ENCODE data around the gene ENTREP3.
A peak's percentile ranks its signal among the peaks of the same experiment; 100 is the strongest.
"Not testable (repeated sequence)": the region's sequence is repeated elsewhere in the genome, so short reads cannot be mapped to it uniquely, and the experiment has no call there.

ENTREP3 gene

DNA sequence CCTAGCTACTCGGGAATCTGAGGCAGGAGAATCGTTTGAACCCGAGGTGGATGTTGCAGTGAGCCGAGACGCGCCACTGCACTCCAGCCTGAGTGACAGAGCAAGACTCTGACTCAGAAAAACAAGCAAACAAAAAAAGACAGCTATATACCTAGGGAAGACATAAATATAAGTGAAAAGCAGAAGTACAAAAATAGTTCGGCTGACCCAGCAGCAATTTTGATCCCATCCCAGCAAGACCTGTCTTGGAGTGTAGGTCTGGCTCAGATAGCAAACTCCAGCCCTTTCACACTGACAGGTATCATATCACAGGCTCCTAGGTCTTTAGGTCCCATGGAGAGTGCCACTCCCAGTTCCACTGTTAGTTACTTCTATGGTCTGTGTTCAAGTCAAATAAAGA, 32.2 kb downstream of the ENTREP3 start:
- DNase-seq (ENCODE audit: low spot score): no peak

DNA sequence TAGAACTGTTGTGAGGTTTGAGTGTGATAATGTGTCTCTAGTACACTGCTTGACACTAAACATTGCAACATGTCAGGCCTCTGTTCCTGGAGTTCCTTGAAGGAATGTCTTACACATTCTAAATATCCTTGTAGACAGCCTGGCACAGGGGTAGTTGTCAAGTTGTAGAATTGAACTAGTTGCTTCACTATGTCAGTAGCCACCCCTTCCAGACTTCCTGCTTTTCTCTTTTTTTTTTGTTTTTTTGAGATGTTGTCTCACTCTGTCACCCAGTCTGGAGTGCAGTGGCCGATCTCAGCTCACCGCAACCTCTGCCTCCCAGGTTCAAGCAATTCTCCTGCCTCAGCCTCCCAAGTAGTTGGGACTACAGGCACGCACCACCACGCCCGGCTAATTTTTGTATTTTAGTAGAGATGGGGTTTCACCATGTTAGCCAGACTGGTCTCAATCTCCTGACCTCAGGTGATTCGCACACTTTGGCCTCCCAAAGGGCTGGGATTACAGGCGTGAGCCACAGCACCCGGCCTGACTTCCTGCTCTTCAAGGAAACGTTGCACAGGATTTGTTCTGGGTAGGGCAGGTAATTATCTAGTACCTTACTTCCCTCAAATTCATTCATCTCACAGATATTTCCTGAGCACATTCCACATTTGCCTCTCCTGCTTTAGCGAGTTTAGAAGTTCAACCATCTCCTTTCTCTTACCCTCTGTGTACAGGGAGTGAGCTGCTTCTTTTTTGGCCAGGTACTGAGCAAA, 34.9 kb downstream of the ENTREP3 start:
- peak; percentile 56 for DNase-seq (ENCODE audit: low spot score)

DNA sequence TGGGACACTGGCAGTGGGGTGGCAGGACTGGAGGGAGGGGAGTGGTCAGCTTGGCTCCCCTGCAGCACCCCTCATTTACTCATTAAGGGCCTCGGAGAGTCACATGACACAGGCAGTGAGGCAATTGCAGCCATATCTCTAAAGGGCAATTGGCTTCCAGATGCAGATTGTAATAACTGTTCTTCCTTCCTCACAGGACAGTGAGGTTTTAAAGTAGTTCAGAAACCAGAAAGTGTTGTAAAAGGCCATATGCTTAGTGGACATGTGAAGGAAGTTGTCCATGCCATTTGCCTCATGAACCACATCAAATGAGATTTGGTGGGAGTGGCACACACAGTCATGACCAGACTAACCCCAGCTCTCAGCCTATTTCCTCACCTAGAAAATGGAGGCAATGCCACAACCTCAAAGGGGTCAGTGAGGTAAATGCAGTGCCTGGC, 35.7 kb downstream of the ENTREP3 start:
- no peak for DNase-seq (ENCODE audit: low spot score)

DNA sequence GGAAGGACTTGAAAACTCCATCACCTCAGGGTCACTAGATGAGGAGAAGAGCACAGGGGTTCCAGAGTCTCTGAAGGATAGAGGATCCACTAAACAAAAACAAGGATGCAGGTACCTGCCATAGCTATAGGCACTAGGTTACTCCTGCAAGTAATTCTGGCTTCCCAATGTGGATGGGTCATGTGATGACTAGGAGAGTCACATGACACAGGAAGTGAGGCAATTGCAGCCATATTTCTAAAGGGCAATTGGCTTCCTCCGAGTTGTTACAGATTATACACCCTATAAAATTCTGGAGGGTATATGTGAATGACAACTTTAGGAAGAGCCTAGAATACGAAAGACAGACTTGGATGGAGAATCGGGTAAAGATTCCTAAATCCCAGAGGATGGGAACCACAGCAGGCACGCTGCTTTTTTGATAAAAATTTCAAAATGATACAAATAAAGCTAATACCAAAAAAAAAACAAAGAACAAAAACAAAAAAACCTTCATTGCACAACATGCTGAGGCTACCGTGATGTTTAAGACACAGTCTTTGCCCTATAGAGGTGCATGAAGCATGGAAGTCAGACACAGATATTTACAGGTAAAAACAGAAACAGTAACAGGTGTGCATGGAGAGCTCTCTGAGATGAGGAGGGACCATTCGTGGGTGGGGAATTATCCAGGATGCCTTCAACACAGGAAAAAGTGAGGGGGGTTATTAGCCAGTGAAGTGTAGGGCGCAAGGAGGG, 36.3 kb downstream of the ENTREP3 start:
- DNase-seq (ENCODE audit: low spot score): peak; percentile 49

DNA sequence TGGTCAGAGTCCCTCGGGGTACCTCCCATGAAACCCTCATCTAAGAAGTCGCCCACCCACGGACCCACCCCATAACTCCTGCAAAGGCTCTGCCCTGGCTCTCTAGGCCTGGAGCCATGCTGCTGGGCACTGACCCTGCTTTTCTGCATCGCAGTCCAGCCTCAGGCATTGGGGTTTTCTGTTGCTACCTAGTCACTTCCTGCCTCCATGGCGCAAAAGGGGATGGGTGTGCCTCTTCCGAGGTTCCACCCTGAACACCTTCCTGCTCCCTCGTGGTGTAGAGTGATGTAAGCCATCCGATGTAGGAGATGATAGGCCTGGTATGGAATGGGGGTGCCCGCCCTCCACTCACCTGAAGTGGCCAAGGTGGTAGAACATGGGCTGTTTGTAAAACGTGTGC, 40.6 kb downstream of the ENTREP3 start:
- DNase-seq (ENCODE audit: low spot score): not testable (repeated sequence)

DNA sequence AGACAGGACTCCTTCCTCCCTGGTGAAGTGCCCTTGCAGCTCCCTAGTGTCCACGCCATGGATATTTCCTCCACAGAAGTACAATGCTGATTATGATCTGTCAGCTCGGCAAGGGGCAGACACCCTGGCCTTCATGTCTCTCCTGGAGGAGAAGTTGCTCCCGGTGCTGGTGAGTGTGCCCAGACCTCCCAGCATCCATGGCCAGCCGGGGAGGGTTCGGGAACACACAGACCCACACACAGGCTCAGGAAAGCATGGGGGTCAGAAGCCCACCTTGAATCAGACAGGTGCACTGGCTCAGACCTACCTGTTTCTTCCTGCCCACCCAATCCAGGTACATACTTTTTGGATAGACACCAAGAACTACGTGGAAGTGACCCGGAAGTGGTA, 43.2 kb downstream of the ENTREP3 start:
- DNase-seq (ENCODE audit: low spot score): not testable (repeated sequence)

DNA sequence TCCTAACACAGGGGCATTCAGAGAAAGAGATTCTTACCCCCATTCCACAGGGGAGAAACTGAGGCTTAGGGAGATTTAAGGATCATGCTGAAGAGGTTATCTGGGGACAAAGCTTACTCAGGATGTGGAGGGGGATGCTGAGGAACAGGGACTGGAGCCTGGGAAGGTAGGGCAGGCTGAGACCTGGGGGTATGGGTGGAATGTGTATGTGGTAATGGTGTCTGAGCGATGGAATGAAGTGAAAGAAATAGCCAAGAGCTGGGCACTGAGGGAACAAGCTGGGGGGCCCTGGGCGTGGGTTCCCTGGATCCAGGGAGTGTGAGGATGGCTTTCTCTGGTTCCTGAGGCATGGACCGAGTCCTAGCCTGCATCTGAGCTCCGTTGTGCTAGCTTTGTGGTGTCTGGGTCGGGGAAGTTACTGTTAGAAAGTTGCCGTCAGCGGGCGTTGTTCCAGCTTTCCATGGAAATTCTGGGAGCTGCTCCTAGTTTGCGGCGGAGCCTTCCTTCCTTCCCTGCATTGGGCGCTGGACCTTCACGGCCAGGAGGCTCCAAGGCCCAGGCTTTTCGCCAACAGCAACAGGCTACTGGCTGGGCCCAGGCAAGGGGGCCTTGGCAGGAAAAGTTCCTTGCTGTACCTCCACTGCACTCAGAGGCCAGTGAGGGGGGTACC, 43.8 kb downstream of the ENTREP3 start:
- DNase-seq (ENCODE audit: low spot score): not testable (repeated sequence)

DNA sequence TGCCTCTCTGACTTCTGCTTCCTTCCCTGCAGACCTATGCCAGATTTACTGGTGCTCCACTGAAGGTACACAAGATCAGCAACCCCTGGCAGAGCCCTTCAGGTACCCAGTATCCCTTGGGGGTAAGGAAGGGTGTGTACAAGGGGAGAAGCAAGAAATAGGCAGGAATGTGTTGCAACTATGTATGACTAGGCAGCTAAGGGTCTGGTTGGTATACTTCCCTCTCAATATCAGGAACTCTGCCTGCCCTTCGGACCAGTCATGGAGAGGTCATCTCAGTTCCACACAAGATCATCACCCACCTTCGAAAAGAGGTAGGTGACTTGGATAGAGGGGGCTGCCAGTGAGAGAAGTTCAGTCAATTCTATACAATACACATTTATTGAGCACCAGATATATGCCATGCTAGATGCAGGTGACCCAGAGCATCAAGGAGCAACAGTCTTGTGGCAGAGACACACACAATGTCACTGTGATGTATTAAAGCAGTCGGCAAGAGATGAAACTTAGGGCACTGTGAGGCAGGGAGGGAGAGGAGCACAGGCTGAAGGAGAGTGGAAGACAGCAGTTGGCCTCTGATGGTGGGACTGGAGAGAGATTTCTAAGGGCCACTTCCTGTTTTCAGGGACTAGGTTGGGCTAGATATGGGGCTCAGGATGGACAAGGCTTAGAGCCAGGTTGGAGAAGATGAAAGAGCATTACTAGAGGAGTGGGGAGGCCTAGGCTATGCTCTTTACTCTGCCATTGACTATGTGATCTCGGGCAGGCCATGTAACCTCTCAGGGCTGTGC, 44.8 kb downstream of the ENTREP3 start:
- no peak for DNase-seq (ENCODE audit: low spot score)

DNA sequence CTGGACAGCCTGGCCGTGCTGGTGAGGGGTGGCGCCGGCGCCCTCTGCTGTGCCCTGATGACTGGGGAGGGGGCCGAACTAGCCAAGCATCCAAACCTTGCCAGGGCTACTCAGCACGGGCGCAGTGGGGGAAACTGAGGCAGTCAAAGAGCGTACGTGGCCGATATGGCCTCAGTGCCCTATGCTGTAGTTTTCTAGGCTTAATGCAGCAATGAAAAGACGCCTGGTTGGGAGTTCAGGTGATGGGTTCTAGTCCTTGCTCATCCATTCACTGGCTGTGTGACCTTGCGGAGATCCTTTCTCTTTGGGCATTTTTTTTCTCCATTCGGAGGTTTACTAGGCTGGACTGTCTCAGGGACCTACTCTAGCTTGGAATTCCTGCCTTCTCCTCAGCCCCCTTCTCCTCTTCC, 46.0 kb downstream of the ENTREP3 start:
- no peak for DNase-seq (ENCODE audit: low spot score)

DNA sequence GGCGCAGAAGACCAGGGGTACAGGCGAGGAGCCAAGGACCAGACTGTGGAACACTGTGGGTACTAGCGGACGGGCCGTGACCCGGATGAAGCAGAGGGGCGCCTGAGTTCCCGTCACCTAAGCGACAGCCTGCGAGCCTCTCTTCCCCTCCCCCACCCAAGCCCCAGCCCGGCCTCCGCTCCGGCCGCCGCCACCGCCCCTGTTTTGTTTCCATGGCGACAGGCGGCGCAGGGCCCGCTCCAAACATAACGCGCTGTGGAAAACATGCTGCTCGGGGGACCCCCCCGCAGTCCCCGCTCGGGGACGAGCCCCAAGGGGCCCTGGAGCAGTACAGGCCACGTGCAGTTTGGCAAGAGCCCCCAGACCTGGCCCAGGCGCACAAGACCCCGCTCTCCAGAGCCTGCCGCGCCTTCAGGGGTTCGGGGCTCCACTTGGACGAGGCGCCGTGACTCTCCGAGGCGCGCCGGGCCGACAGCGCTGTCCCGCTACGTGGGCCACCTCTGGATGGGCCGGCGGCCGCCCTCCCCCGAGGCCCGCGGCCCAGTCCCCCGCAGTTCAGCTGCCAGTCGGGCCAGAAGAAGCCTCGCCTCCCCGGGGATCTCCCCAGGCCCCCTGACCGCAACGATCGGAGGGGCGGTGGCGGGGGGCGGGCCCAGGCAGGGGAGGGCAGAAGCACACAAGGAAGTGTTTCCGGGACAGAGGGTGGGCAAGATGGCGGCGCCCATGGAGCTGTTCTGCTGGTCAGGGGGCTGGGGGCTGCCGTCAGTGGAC, 46.6 kb downstream of the ENTREP3 start, which contains the start of gene MTX1:
MTX1 (plus strand) TSS at position 155 of the 771 bp plus-strand sequence; CDS start at position 265, 110 bp downstream.
- peak; percentile 88 for DNase-seq (ENCODE audit: low spot score)

DNA sequence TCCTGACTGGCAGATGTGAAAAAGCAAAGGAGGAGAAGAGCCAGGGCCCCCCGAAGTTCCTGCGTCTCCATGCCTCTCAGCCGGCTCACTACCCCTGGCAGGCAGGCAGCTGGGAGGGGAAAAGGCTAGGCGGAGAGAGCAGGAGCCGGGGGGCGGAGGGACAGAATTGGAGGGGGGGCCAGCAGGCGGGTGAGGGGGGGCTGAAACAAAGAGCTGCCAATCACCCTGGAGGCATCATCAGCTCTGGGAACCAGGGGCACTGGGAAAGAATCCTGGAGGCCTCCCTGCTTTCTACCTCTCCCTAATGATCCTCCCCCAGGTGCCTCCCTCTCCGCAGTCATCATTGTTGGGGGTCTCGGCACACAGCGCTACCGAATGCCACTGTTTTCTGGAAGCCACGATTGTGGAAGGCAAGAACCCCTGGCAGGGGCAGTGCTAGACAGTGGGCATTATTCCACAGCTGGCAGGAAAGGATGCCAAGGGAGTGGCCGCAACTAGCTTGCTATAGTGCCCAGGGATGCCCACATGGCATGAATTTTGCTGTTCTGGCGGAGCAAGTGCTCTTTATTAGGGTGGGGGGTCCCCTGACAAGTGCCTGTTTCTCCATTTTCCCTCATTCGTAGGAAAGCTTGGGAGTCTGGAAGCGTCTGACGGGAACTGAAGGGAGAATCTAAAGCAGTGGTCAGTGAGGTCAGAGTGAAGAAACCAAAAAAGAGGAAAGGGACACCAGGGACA, 47.3 kb downstream of the ENTREP3 start, which contains the start of gene THBS3:
THBS3 (minus strand) TSS at position 92 of the 735 bp plus-strand sequence; CDS start at position 71, 21 bp downstream.
- DNase-seq (ENCODE audit: low spot score): peak; percentile 45

DNA sequence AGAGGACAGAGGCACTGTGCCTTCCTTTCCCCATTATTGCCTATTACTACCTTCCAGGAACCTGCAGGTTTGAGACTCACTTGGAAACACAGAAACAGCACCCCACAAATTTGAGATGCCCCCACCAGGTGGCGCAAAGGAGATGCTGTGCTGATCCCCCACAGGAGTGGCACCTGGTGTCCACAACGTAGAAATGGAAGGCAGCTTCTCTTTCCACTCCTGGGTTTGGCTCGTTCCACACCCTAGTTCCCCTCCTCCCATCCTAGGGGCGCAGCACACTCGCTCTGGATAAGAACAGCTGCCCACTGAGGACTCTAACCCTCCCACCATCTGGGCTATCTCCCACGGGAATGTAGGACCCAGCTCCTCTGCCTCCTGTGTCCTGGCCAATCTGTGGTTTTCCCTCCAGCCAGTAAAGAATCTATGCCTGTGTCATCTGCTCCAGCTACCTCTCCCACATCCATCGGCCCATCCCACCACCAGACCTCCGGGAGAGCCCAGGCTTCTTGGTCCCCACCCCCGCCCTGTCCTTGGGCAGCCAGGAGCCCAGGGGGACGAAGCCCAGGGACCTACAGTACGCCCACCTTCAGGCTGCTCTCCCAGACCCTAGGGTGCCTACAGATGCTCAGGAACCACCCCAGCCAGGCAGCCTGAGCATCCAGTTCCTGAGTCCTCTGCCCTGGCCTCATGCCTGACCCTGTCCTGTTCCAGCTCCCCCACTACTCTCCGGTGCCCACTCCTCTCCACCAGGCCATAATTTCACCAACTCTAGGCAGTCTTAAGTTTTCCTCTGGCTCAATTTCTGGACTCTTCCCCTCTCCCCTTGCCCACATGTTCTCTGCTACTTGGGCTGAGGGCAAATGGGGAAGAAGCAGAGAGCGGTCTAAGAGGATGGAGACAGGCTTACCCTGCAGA, 48.1 kb downstream of the ENTREP3 start:
- peak; percentile 85 for DNase-seq (ENCODE audit: low spot score)

DNA sequence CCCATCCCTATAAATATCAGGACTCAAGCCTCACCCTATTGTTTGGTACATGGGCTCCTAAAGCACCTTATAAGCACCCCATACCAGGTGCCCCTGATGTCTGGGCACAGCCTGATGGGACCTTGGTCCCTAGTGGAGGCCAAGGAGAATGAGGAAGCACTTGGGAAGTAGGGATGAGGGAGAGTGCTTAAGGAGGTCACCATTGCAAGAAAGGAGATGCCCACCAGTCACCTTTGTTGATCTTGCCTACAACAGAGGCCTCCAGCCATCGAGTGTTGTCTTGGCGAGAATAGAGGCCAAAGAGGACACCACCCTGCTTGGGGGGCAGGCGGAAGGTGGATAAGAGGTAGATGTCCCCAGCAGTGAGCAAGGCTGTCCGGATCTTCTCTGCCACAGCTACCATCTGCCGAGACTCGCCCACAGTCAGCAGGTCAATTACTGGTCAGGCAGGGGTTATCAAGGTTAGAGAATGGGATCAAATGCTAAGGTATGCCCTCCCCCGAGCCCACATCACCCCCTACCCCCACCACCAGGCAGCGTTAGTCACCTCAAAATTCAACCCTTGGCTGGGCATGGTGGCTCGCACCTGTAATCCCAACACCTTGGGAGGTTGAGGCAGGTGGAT, 49.2 kb downstream of the ENTREP3 start:
- DNase-seq (ENCODE audit: low spot score): no peak

DNA sequence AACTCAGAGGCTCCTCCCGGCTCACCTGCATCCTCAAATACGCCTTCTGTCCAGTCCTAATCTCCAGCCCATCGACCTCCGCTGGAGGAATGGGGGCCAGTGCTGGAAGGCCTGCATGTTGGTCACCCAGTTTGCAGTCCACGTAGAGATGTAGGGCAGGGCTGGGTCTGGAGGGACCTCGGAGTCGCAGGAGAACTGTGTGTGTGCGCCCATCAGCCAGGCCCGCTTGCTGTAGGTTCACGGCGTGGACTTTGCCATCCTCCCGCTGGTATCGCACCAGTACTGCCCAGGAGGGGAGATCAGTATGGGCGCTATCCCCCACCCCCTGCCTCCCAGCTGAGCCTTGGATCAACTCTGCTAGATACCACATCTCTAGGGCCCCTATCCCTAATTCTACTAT, 50.2 kb downstream of the ENTREP3 start:
- no peak for DNase-seq (ENCODE audit: low spot score)

DNA sequence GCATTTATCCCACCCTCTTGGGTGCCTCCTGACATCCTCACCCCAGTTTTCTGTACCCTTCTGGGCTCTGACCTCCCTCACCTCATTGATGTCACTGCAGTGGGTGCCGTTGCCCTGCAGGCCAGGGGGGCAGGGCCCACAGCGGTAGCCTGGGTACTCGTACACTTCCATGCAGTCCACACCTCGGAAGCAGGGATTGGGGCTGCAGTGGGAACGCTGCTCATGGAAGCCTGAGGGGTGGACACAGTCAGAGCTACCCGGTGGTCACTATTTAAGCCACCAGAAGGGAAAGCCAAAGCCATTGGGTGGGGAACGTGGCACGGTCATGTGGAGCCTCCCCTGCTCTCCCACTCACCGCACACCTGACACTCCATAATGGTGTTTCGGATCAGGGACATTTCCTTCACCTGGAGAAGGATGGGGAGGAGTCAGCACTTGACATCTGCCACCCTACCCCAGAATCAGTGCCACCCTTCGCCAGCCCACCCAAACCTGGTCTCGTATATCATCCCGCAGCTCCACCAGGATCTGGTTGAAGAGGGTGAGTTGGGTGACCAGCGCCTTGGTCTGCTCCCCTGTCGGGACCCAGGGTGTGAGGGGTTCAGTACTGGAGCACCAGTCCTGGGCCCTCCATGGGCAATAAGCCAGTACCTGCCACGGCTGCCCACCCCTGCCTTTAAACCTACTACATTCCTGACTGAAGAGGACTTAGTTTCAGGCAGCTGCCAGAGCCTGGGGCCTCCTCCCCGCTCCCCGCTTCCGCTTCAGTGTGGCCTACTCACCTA, 52.4 kb downstream of the ENTREP3 start:
- no peak for DNase-seq (ENCODE audit: low spot score)

DNA sequence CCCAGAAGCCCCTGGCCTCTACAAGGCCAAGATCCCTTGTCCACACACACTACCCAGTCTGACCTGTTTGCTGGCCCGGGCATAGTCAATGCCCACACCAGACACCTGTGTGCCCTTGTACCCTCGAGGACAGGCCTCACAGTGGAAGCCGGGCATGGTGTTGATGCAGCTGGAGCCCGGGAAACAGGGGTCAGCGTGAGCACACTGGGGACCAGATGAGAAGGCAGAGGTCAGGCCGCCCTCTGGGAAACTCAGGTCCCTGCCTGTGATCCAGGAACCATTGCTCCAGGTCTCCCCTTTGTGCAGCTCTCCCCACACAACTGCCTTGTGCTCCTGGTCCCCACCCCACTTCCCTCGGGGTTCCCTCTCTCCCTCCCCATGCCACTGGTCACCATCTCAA, 53.1 kb downstream of the ENTREP3 start:
- no peak for DNase-seq (ENCODE audit: low spot score)

DNA sequence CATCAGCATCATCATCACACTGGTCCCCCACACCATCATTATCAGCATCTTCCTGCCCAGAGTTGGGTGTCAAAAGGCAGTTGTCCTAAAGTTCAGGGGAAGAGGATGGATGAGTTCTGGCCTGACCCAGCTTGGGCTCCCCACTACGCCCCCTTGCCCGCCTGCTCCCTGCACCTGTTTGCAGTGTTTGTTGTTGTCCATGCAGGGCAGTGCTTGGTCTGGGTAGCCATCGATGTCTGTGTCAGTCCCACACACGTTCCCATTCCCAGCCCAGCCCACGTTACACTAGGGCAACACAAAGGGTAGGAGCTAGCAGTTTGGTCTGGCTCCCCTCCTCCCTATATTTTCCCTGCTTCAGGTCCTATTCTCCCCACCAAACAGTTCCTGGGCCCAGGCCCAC, 54.4 kb downstream of the ENTREP3 start:
- DNase-seq (ENCODE audit: low spot score): no peak

DNA sequence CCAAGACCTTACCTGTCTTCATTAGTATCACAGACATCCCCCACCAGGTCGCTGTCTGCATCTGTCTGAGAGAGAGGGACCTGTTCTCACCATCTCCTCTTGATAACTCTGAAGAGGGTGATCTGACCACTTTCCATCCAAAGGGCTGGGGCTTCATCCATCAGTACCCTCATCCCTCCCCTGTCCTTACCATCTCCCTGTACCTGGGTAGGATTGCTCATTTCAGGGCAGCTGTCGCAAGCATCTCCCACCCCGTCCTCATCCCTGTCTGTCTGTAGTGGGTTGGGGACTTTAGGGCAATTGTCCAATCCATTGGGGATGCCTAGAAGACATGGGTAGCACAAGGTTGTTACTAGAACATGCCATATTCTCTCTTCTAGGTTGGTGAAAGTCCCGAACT, 55.5 kb downstream of the ENTREP3 start:
- DNase-seq (ENCODE audit: low spot score): no peak
